Breast epithelium (tissue), 3 donors: ENCODE measurements around the gene ROR1.

Source experiments
- CTCF ChIP-seq, 3 donors: fragments of 450-650 bp; IDR thresholded peaks; one replicate each; pipeline ENCODE4 v1.5.1; 2016 to 2017; ENCODE audit warnings: antibody characterized with exemption in 3 of 3, mild to moderate bottlenecking in 3 of 3, moderate library complexity in 3 of 3
- POLR2A ChIP-seq: fragments of 450-650 bp; IDR thresholded peaks from one replicate; pipeline ENCODE4 v1.6.1; 2016; ENCODE audit warnings: antibody characterized with exemption, mild to moderate bottlenecking, moderate library complexity
- POLR2AphosphoS5 ChIP-seq, 3 donors: sonication (generic); formaldehyde crosslinking; IDR thresholded peaks; one replicate each; pipeline ENCODE4 v1.6.1; 2017; ENCODE audit warnings: antibody characterized with exemption in 3 of 3

DNA sequence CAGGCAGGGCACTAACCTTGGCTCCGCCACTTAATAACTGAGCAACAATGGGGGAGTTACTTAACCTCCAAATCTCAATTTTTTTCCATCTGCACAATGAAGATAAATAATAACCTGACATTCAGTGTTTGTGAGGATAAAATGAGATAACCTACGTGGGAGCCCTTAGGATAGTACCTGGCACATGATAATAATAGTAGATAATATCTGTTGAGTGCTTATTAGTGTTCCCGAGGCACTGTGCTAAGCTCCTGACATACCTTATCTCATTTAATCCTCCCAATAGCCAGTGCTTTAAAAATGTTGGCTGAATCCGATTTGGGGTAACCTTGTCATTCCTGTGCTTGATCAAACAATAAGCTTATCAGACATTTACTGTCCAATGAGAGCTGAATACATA, 300.9 kb downstream of the ROR1 start:
- TF ChIP-seq POLR2A: no peak
- no peak for TF ChIP-seq CTCF (IDR thresholded peaks at IDR 0.05)
- TF ChIP-seq POLR2AphosphoS5 (IDR thresholded peaks at IDR 0.05): no peak
